Keratinocyte (primary cell): Measurements from ENCODE around the gene CHCHD6. TPM values are rescaled to one million over a fixed set of nuclear protein-coding genes. Genes with fewer than 3 reads are reported as not detected.

Experiments
- DNase-seq: peaks from one replicate; pipeline ENCODE4 v3.0.0-alpha.2; 2011; ENCODE audit warnings: low read depth, missing footprints, low spot score
- FAIRE-seq: peaks from 2 replicates; lab custom pipeline; 2011; peaks lifted over from hg19 to GRCh38; lab: Jason Lieb, UNC
- H2AFZ ChIP-seq: 2 replicates; pipeline ENCODE4 v1.6.0; 2012; ENCODE audit warnings: low read length, control low read depth, inconsistent platforms; ENCODE audit not compliant: control insufficient read depth
- H3K27ac ChIP-seq: 2 replicates; pipeline ENCODE4 v1.5.1; 2011; ENCODE audit warnings: low read length; ENCODE audit not compliant: control insufficient read depth, insufficient read depth
- H3K27me3 ChIP-seq: 3 replicates; pipeline ENCODE4 v1.6.0; 2011; ENCODE audit warnings: low read length; ENCODE audit not compliant: control insufficient read depth, insufficient read depth; ENCODE audit errors: extremely low read depth
- H3K36me3 ChIP-seq, 2 experiments: 2 replicates in 1 of 2; 3 replicates in 1 of 2; pipeline ENCODE4 v1.5.1; 2011; ENCODE audit warnings: low read length in 2 of 2, mild to moderate bottlenecking in 1 of 2; ENCODE audit not compliant: control insufficient read depth in 2 of 2, insufficient read depth in 2 of 2; ENCODE audit errors: extremely low read depth in 1 of 2
- H3K4me1 ChIP-seq: 3 replicates; pipeline ENCODE4 v1.5.1; 2011; ENCODE audit warnings: low read length; ENCODE audit not compliant: control insufficient read depth, insufficient read depth; ENCODE audit errors: extremely low read depth
- H3K4me2 ChIP-seq: 3 replicates; pipeline ENCODE4 v1.6.0; 2011; ENCODE audit warnings: low read depth, low read length; ENCODE audit not compliant: control insufficient read depth, insufficient read depth; ENCODE audit errors: extremely low read depth
- H3K4me3 ChIP-seq, 3 experiments: fragments of 200-600 bp in 1 of 3; sonication (generic) in 1 of 3; 2 replicates in 2 of 3; 3 replicates in 1 of 3; pipeline ENCODE4 v1.5.1; 2011 to 2016; ENCODE audit warnings: low read length in 3 of 3, mild to moderate bottlenecking in 3 of 3, control low read depth in 2 of 3, inconsistent platforms in 1 of 3, low read depth in 1 of 3, mixed read lengths in 1 of 3, mixed run types in 1 of 3, moderate library complexity in 1 of 3; ENCODE audit not compliant: control insufficient read depth in 2 of 3, insufficient read depth in 2 of 3; ENCODE audit errors: extremely low read depth in 1 of 3
- H3K79me2 ChIP-seq: 2 replicates; pipeline ENCODE4 v1.6.0; 2012; ENCODE audit warnings: low read length; ENCODE audit not compliant: control insufficient read depth, insufficient read depth
- H3K9ac ChIP-seq: 3 replicates; pipeline ENCODE4 v1.6.0; 2011; ENCODE audit warnings: low read length; ENCODE audit not compliant: control insufficient read depth, insufficient read depth; ENCODE audit errors: extremely low read depth
- H3K9me1 ChIP-seq: 3 replicates; pipeline ENCODE4 v1.6.0; 2011; ENCODE audit warnings: low read length; ENCODE audit not compliant: control insufficient read depth, insufficient read depth; ENCODE audit errors: extremely low read depth
- H3K9me3 ChIP-seq: 2 replicates; pipeline ENCODE4 v1.5.1; 2012; ENCODE audit warnings: low read depth, low read length; ENCODE audit not compliant: control insufficient read depth
- H4K20me1 ChIP-seq: 3 replicates; pipeline ENCODE4 v1.6.0; 2011; ENCODE audit warnings: low read length; ENCODE audit not compliant: control insufficient read depth, insufficient read depth; ENCODE audit errors: extremely low read depth
- EZH2 ChIP-seq: IDR thresholded peaks from one replicate; pipeline ENCODE4 v1.6.1; 2012; ENCODE audit warnings: inconsistent platforms, mild to moderate bottlenecking, low read length, moderate library complexity
- dilution Hi-C: fragments of 300-500 bp; cut with MboI; formaldehyde crosslinking; loops from one replicate; pipeline ENCODE4 v1.7.0; 2020; ENCODE audit warnings: low sequenced_read_pairs; ENCODE audit not compliant: extremely low pct_ligation_motif_present
- polyA plus RNA-seq, 5 experiments: library from polyadenylated mRNA; depleted of rRNA in 3 of 5; stranded (reverse) in 3 of 5; stranded (forward) in 1 of 5; unstranded in 1 of 5; fragments of >200 nt; gene quantifications; 1 replicate in 1 of 5; 2 replicates in 3 of 5; 3 replicates in 1 of 5; pipeline versions ENCODE4 v1.2.1 to v1.2.3, GENCODE V29; 2011 to 2012; ENCODE audit warnings: missing spikeins in 2 of 5, low read depth in 1 of 5, low replicate concordance in 1 of 5
- TF ChIP-seq, protein P1 (sequence below), 3 experiments: IDR thresholded peaks in 1 of 3; conservative IDR thresholded peaks in 1 of 3; optimal IDR thresholded peaks in 1 of 3; 2 replicates in 2 of 3; 3 replicates in 1 of 3; pipeline versions ENCODE3 to v1.5.1; 2011; ENCODE audit warnings: low read length in 3 of 3, mild to moderate bottlenecking in 3 of 3, moderate library complexity in 2 of 3, control low read depth in 1 of 3, inconsistent platforms in 1 of 3; ENCODE audit not compliant: insufficient read depth in 2 of 3; ENCODE audit errors: extremely low read depth in 1 of 3

The CHCHD6 gene
- polyA plus RNA-seq, 1 donor (not counting 4 experiments of a cell fraction or from before 2014, with no cell fraction given), result 21.7 TPM

DNA sequence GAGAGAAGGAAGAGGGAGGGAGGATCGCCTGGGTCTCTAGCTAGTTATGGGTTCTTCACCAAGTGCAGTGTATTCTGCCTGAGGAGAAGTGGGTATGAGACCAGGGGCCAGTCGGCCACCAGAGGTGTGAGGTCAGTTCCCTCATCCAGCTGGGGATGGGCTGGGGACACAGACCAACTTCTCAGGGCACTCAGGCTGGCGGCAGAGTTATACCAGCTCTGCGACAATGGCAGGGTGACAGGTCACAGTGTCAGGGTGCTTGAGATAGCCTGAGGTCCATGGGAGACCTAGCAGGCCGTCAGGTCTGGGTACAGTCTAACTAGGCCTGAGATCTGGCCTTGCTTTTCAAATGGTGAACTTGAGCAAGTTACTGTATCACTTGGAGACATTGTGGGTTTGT is 247.5 kb downstream of the CHCHD6 start:
- Histone ChIP-seq H3K4me1 (peaks cover 18% of the 10 kb centered on the region), H3K79me2 (no peaks in the 10 kb centered on the region), H3K27ac (no peak overlapping the region), H2AFZ (no peak overlapping the region), H3K9me1 (peaks cover 2% of the 10 kb centered on the region), H3K9ac (no peak overlapping the region), H3K9me3 (no peaks in the 10 kb centered on the region), H3K4me3 (no peak overlapping the region), H3K36me3 (peaks cover 0 to 3% of the 10 kb centered on the region in 2 experiments), H3K4me2 (no peak overlapping the region), H3K27me3 (no peaks in the 10 kb centered on the region), H4K20me1 (no peaks in the 10 kb centered on the region)
- dilution Hi-C loops, result no loop called here
- TF ChIP-seq EZH2, result no peak
- TF ChIP-seq, protein P1, sequence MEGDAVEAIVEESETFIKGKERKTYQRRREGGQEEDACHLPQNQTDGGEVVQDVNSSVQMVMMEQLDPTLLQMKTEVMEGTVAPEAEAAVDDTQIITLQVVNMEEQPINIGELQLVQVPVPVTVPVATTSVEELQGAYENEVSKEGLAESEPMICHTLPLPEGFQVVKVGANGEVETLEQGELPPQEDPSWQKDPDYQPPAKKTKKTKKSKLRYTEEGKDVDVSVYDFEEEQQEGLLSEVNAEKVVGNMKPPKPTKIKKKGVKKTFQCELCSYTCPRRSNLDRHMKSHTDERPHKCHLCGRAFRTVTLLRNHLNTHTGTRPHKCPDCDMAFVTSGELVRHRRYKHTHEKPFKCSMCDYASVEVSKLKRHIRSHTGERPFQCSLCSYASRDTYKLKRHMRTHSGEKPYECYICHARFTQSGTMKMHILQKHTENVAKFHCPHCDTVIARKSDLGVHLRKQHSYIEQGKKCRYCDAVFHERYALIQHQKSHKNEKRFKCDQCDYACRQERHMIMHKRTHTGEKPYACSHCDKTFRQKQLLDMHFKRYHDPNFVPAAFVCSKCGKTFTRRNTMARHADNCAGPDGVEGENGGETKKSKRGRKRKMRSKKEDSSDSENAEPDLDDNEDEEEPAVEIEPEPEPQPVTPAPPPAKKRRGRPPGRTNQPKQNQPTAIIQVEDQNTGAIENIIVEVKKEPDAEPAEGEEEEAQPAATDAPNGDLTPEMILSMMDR (optimal IDR thresholded peaks at IDR 0.05 in 1 of 3, IDR thresholded peaks at IDR 0.05 in 1 of 3, conservative IDR thresholded peaks at IDR 0.05 in 1 of 3; ENCODE audit: extremely low read depth in 1 of 3, insufficient read depth in 2 of 3, low read length in 3 of 3), result no peak
- no peak for DNase-seq
- FAIRE-seq, result no peak

DNA sequence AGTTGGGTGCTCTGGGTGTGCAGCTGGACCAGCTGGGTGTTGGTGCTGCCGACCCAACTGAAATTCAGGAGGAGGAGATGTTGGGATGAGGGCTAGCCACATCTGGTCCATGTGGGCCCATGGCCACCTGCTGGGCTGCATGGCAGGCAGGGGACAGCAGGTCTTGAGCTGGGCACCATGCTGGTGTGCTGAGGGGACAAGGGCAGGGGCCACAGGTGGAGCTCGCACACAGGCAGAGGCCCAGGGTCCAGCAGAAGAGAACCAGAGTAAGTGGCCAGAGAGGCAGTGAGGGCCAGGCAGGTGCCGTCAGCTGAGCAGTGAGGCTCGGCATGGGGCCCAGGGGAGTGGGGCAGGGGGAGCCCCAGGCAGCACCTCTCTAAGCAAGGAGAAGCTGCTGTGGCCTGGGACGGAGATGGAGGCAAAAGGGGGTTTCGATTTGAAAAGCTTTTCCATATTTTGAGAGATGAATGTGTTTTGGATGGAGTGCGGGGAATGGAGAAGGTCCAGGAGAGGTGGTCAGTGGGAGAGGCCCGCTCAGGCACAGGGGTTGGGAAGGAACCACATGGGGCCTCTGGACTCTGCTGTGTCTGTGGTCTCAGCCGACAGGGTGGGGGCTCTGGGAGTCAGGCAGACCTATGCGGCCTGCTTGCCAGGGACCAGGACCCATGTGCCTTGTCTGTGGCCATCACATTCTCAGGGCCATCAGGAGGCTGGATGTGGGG is 248.4 kb downstream of the CHCHD6 start:
- TF ChIP-seq, protein P1 (optimal IDR thresholded peaks at IDR 0.05 in 1 of 3, IDR thresholded peaks at IDR 0.05 in 1 of 3, conservative IDR thresholded peaks at IDR 0.05 in 1 of 3; ENCODE audit: extremely low read depth in 1 of 3, insufficient read depth in 2 of 3, low read length in 3 of 3), result no peak
- TF ChIP-seq EZH2, result no peak
- Histone ChIP-seq H3K4me3 (no peak overlapping the region), H3K9ac (no peak overlapping the region), H3K4me2 (no peak overlapping the region), H3K9me1 (peaks cover 2% of the 10 kb centered on the region), H3K27me3 (no peaks in the 10 kb centered on the region), H3K9me3 (no peaks in the 10 kb centered on the region), H3K4me1 (peaks cover 26% of the 10 kb centered on the region), H3K36me3 (peaks cover 0 to 3% of the 10 kb centered on the region in 2 experiments), H3K27ac (no peak overlapping the region), H4K20me1 (no peaks in the 10 kb centered on the region), H3K79me2 (no peaks in the 10 kb centered on the region), H2AFZ (no peak overlapping the region)
- no peak for DNase-seq
- dilution Hi-C loops, result no loop called here
- no peak for FAIRE-seq
